Measurements from ENCODE around the gene IGSF10.

The IGSF10 gene

GRCh38 chr3:151478335-151478697 is 17.5 kb upstream of the IGSF10 start:
- H3K4me3 ChIP-seq (replicated peaks; ENCODE audit: low read depth, low read length), result no peak overlapping the region
- DNase-seq (ENCODE audit: low read depth), result peak; percentile 22
- TF ChIP-seq CTCF (IDR thresholded peaks at IDR 0.05; ENCODE audit: low read length, missing control alignments), result no peak

- H3K4me3 ChIP-seq (replicated peaks; ENCODE audit: low read depth, low read length), result no peak overlapping the region
- TF ChIP-seq CTCF (IDR thresholded peaks at IDR 0.05; ENCODE audit: low read length, missing control alignments), result no peak
Measured at GRCh38 chr3:151477591-151478334, 16.9 kb upstream of the IGSF10 start.

GRCh38 chr3:151476344-151477018 is 15.6 kb upstream of the IGSF10 start:
- no peak for DNase-seq (ENCODE audit: low read depth)
- no peak overlapping the region for H3K4me3 ChIP-seq (replicated peaks; ENCODE audit: low read depth, low read length)
- TF ChIP-seq CTCF (IDR thresholded peaks at IDR 0.05; ENCODE audit: low read length, missing control alignments), result no peak

More at GRCh38 chr3:151477591-151478334, 16.9 kb upstream of the IGSF10 start:
- peak; percentile 23 for DNase-seq (ENCODE audit: low read depth)

- peak; percentile 80 for DNase-seq (ENCODE audit: low read depth)
- peak; percentile 98 for TF ChIP-seq CTCF (IDR thresholded peaks at IDR 0.05; ENCODE audit: low read length, missing control alignments)
- no peak overlapping the region for H3K4me3 ChIP-seq (replicated peaks; ENCODE audit: low read depth, low read length)
Measured at GRCh38 chr3:151468284-151468917, 7.5 kb upstream of the IGSF10 start.

GRCh38 chr3:151467069-151467468 is 6.2 kb upstream of the IGSF10 start:
- DNase-seq (ENCODE audit: low read depth), result no peak
- no peak overlapping the region for H3K4me3 ChIP-seq (replicated peaks; ENCODE audit: low read depth, low read length)
- TF ChIP-seq CTCF (IDR thresholded peaks at IDR 0.05; ENCODE audit: low read length, missing control alignments), result no peak

GRCh38 chr3:151462991-151463390 is 2.1 kb upstream of the IGSF10 start:
- no peak for DNase-seq (ENCODE audit: low read depth)
- no peak for TF ChIP-seq CTCF (IDR thresholded peaks at IDR 0.05; ENCODE audit: low read length, missing control alignments)
- no peak overlapping the region for H3K4me3 ChIP-seq (replicated peaks; ENCODE audit: low read depth, low read length)
